LNCaP clone FGC (cell line): Measurements from ENCODE around the gene KCNJ9.

Source experiments
- DNase-seq: peaks from one replicate; pipeline ENCODE4 v3.0.0-alpha.2; 2011; ENCODE audit warnings: low read depth
- H3K4me3 ChIP-seq: 2 replicates; pipeline ENCODE4 v1.5.1; 2011; ENCODE audit warnings: mild to moderate bottlenecking, low read depth, low read length, control low read depth
- CTCF ChIP-seq: IDR thresholded peaks from 2 replicates; pipeline ENCODE4 v1.5.1; 2012; ENCODE audit warnings: mild to moderate bottlenecking; ENCODE audit not compliant: control insufficient read depth, insufficient read depth; ENCODE audit errors: extremely low read depth

Gene KCNJ9

DNA sequence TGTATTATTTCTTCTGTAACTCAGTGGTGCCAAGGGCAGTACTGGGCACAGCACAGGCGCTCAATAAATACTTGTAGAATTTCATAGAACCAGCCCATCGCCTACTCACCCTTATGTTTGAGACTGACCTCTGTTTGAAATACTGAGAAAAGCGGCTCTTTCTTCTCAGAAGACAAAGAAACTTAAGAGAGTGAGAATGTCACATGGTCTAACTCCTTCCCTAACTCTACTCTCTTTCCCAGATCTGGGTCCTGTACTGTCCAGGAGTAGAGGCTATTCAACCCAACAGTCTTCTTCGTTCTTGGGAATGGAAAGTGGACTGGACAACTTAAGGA lies 12.9 kb downstream of the KCNJ9 start:
- no peak overlapping the region for H3K4me3 ChIP-seq
- no peak for DNase-seq
- no peak for TF ChIP-seq CTCF

- no peak overlapping the region for H3K4me3 ChIP-seq
- no peak for DNase-seq
- TF ChIP-seq CTCF: no peak
Measured at GRCh38 chr1:160094806-160095205, 13.5 kb downstream of the KCNJ9 start.

- no peak for TF ChIP-seq CTCF
- H3K4me3 ChIP-seq: no peak overlapping the region
Measured at GRCh38 chr1:160095382-160096105, 14.2 kb downstream of the KCNJ9 start.

DNA sequence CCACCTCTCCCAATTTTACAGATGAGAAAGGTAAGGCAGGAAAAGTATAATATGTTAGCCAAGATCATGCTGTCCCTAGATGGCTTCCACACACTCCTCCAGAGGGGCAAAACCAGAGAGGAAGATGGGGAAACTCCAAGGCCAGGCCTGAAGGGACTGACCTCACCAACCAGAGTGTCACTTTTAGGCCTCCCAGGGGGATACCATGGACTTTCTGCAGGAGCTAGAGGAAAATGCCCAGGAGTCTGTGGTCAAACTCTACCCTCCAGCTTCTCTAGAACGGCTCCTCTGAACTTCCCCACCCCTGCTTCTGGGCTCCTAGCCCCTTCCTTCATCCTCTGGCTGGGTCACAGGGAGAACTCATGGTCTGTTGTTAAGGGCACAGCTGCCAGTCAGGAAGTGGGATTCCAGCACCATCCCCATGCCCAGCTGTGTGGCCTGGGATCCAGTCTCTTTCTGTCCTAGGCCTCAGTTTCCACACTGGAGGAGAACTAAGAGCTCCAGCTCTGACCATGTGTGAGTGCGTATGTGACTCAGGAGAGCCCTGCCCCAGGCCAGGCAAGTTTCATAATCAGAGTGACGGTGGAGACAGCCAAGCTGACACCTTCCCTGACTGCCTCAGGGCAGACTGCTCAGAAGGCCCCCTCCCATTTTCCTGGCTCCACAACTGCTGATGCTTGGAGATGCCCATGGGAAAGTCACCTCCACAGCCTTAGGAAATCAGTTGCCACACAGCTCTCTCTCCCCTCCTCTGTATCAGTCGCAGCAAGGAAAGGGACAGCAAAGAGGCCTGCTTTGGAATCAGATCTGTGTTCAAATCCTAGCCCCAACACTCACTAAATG lies 15.2 kb downstream of the KCNJ9 start:
- DNase-seq: no peak
- TF ChIP-seq CTCF: no peak
- H3K4me3 ChIP-seq: no peak overlapping the region

More at GRCh38 chr1:160095382-160096105, 14.2 kb downstream of the KCNJ9 start:
- no peak for DNase-seq

- peak overlapping the region; percentile 89 for H3K4me3 ChIP-seq
- no peak for DNase-seq
- no peak for TF ChIP-seq CTCF
Measured at GRCh38 chr1:160097151-160097910, 16.0 kb downstream of the KCNJ9 start.

- peak; percentile 56 for DNase-seq
- no peak for TF ChIP-seq CTCF
- peak within 1 kb of the TSS; percentile 89 for H3K4me3 ChIP-seq
Measured at GRCh38 chr1:160097911-160098851, 16.8 kb downstream of the KCNJ9 start, which contains the start of gene IGSF8. Gene IGSF8, minus strand, starts transcription at chr1:160098619. Its CDS starts 147 bp downstream, at chr1:160098472.
